MCF 10A (cell line): ENCODE results near the gene DGKG. TPM values are rescaled to one million over a fixed set of nuclear protein-coding genes. Genes with fewer than 3 reads are reported as not detected.
A peak's percentile ranks its signal among the peaks of the same experiment; 100 is the strongest.

Experiments
- BruUV-seq: library from RNA; stranded (reverse); fragments of 400-500 nt; replicated peaks from 2 replicates; lab custom pipeline; 2021; lab: Mats Ljungman, UMichigan
- CTCF ChIA-PET: fragments of 300-600 bp; sonication (Branson Sonifier 250); formaldehyde crosslinking; extraction: SDS; loops from one replicate; lab custom pipeline; 2021; ENCODE audit warnings: antibody characterized with exemption, inconsistent platforms; lab: Yijun Ruan, JAX
- POLR2A ChIA-PET: fragments of 300-600, 350-650 bp; sonication (Branson Sonifier 250); formaldehyde crosslinking; extraction: SDS; loops from one replicate; lab custom pipeline; 2020; ENCODE audit warnings: antibody characterized with exemption, inconsistent platforms; lab: Yijun Ruan, JAX
- DNase-seq: peaks from one replicate; pipeline ENCODE4 v3.0.0-alpha.2; 2018; ENCODE audit not compliant: unreplicated experiment
- H3K27ac Mint-ChIP-seq: one replicate; pipeline ENCODE4 v1.8.0; 2022; ENCODE audit warnings: mild to moderate bottlenecking, low read depth, mixed read lengths; ENCODE audit not compliant: unreplicated experiment
- H3K27me3 Mint-ChIP-seq: one replicate; pipeline ENCODE4 v1.8.0; 2022; ENCODE audit warnings: mixed read lengths; ENCODE audit not compliant: insufficient read depth, unreplicated experiment
- H3K36me3 Mint-ChIP-seq: one replicate; pipeline ENCODE4 v1.8.0; 2022; ENCODE audit warnings: mild to moderate bottlenecking, moderate library complexity, mixed read lengths; ENCODE audit not compliant: insufficient read depth, unreplicated experiment
- H3K4me1 Mint-ChIP-seq: one replicate; pipeline ENCODE4 v1.8.0; 2022; ENCODE audit warnings: mixed read lengths; ENCODE audit not compliant: insufficient read depth, unreplicated experiment
- H3K4me3 Mint-ChIP-seq: one replicate; pipeline ENCODE4 v1.8.0; 2022; ENCODE audit warnings: mild to moderate bottlenecking, moderate library complexity, mixed read lengths; ENCODE audit not compliant: unreplicated experiment
- H3K9me3 Mint-ChIP-seq: one replicate; pipeline ENCODE4 v1.8.0; 2022; ENCODE audit warnings: mixed read lengths; ENCODE audit not compliant: unreplicated experiment
- intact Hi-C: fragments of 100-400 bp; cut with micrococcal nuclease; formaldehyde crosslinking; loops from 2 replicates; pipeline ENCODE4 v1.14.1; 2022
- total RNA-seq: library from RNA; stranded (reverse); gene quantifications from 2 replicates; pipeline ENCODE4 v1.2.3, GENCODE V29; 2022
- TF ChIP-seq, protein P1 (sequence below): fragments of 200-600 bp; IDR thresholded peaks from one replicate; pipeline ENCODE4 v1.8.0; 2022; ENCODE audit warnings: antibody characterized with exemption, mild to moderate bottlenecking; ENCODE audit not compliant: unreplicated experiment

DGKG gene
- total RNA-seq, 1 experiment from 2014 or later, result not detected

- BruUV-seq, result no TSS peak
- intact Hi-C loops, result no loop called here
- DNase-seq, result peak; percentile 24
- CTCF ChIA-PET, result no interaction called here
- Mint-ChIP-seq H3K27me3 (no peaks in the 10 kb centered on the region), H3K4me3 (no peak overlapping the region), H3K36me3 (peaks cover 6% of the 10 kb centered on the region), H3K4me1 (peaks cover 12% of the 10 kb centered on the region), H3K9me3 (no peaks in the 10 kb centered on the region), H3K27ac (no peak overlapping the region)
- POLR2A ChIA-PET, result no interaction called here
- TF ChIP-seq, protein P1, sequence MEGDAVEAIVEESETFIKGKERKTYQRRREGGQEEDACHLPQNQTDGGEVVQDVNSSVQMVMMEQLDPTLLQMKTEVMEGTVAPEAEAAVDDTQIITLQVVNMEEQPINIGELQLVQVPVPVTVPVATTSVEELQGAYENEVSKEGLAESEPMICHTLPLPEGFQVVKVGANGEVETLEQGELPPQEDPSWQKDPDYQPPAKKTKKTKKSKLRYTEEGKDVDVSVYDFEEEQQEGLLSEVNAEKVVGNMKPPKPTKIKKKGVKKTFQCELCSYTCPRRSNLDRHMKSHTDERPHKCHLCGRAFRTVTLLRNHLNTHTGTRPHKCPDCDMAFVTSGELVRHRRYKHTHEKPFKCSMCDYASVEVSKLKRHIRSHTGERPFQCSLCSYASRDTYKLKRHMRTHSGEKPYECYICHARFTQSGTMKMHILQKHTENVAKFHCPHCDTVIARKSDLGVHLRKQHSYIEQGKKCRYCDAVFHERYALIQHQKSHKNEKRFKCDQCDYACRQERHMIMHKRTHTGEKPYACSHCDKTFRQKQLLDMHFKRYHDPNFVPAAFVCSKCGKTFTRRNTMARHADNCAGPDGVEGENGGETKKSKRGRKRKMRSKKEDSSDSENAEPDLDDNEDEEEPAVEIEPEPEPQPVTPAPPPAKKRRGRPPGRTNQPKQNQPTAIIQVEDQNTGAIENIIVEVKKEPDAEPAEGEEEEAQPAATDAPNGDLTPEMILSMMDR, result no peak
These were observed 25.0 kb upstream of the DGKG start for GRCh38 chr3:186386883-186387560.

GRCh38 chr3:186385856-186386602 is 24.0 kb upstream of the DGKG start:
- intact Hi-C loops, result no loop called here
- ChIA-PET POLR2A (no interaction called here), CTCF (no interaction called here)
- DNase-seq, result no peak
- no peaks in the 10 kb centered on the region for H3K9me3 Mint-ChIP-seq
- H3K4me3 Mint-ChIP-seq, result no peak overlapping the region
- no peak overlapping the region for H3K27ac Mint-ChIP-seq
- BruUV-seq, result no TSS peak
- H3K4me1 Mint-ChIP-seq, result peaks cover 19% of the 10 kb centered on the region
- H3K27me3 Mint-ChIP-seq, result no peaks in the 10 kb centered on the region
- peaks cover 6% of the 10 kb centered on the region for H3K36me3 Mint-ChIP-seq
- TF ChIP-seq, protein P1, result no peak

DNA sequence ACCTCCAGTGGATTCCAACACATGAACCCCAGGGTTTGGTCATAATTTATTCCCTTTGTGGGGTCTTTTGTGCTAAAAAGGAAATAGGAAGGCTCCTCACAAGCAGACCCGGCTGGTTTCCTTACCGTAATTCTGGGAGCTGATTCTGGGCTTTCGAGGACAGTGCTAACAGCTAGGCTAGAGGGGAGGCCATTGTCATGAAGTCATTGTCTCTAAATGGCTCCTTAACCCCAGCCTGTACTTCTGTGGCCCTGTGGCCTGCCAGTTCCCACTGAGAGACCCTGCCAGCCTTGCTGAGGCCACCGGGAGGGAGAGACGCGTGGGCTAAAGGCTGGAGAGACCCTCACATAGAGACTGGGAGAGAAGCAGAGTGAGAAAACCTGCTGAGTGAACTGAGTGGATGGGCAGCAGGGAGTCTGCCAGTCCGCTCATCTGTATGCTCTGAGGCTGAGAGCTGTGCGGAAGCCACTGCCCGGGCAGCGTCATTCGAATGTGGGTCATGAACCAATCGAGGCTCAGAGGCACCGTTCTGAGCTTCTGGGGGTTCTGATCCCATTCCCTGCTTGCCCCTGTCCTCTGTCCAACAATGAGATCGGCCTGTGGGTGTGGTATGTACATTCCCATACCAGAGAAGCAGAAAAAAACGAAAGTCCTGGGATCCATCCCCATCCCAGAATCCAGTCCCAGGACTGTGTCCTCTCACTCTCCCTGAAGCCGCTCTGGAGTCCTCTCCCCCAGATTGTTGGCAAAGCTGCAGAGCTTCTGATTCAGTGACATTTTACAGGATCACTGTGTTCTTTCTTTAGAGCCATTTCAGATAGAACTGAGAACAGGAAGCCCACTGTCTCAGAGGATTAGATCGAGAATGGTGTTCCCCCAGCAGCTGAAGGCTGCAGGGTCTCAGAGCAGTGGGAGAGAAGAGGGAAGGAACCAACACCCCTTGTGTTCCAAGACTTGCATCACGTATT is 21.3 kb upstream of the DGKG start:
- no peak for DNase-seq
- Mint-ChIP-seq H3K36me3 (no peaks in the 10 kb centered on the region), H3K4me3 (no peak overlapping the region), H3K27me3 (peaks cover 8% of the 10 kb centered on the region), H3K9me3 (peaks cover 6% of the 10 kb centered on the region), H3K4me1 (peaks cover 24% of the 10 kb centered on the region), H3K27ac (no peak overlapping the region)
- ChIA-PET CTCF (interaction anchor here (0.5 kb wide), 1 partner anchor 638 kb away, joined by 3 read pairs; no protein-coding TSS in a partner anchor), POLR2A (interaction anchor here (0.7 kb wide), 1 partner anchor 469 kb away, joined by 3 read pairs; no protein-coding TSS in a partner anchor)
- BruUV-seq, result no TSS peak
- intact Hi-C loops, result no loop called here
- TF ChIP-seq, protein P1, result no peak
